Subcutaneous adipose tissue (tissue), 4 donors: ENCODE results near the gene PLXNB1. TPM values are rescaled to one million over a fixed set of nuclear protein-coding genes. Genes with fewer than 3 reads are reported as not detected.

ENCODE experiments used
- total RNA-seq, 4 donors: library from RNA; depleted of rRNA; stranded (reverse); fragments of >200 nt; gene quantifications; one replicate each; pipeline ENCODE4 v1.1.0, GENCODE V29; 2016
- TF ChIP-seq, protein P1 (sequence below): fragments of 450-650 bp; IDR thresholded peaks from one replicate; pipeline ENCODE4 v1.5.1; 2016; ENCODE audit warnings: low read depth, mild to moderate bottlenecking, control low read depth, antibody characterized with exemption, moderate library complexity

The PLXNB1 gene
- total RNA-seq, 4 donors from 2014 or later = 33.8 to 74.0 (median 53.2) TPM

DNA sequence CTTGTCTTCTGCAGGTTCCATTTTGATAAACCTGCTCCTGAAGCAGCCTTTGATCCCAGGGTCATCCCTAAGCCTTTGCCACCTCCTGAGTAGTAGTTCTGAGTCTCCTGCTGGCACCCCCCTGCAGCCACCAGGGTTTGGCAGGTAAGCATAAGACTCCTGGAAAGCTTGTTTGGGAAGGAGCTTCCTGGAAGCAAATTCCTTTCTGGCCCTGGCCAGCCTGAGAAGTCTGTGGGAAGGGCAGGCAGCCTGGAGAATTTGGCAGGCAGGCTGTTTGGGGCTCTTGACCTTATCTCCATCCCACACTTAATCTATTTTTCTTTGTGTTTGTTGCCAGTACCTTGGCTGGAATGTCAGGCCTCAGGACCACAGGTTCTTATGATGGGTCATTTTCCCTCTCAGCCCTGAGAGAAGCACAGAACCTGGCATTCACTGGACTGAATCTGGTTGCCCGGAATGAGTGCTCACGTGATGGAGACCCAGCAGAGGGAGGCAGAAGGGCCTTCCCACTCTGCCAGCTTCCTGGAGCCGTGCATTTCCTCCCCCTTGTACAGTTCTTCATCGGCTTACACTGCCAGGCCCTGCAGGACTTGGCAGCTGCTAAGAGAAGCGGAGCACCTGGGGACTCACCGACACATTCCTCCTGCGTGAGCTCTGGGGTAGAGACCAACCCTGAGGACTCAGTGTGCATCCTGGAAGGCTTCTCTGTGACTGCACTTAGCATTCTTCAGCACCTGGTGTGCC lies 30.1 kb upstream of the PLXNB1 start:
- TF ChIP-seq, protein P1, sequence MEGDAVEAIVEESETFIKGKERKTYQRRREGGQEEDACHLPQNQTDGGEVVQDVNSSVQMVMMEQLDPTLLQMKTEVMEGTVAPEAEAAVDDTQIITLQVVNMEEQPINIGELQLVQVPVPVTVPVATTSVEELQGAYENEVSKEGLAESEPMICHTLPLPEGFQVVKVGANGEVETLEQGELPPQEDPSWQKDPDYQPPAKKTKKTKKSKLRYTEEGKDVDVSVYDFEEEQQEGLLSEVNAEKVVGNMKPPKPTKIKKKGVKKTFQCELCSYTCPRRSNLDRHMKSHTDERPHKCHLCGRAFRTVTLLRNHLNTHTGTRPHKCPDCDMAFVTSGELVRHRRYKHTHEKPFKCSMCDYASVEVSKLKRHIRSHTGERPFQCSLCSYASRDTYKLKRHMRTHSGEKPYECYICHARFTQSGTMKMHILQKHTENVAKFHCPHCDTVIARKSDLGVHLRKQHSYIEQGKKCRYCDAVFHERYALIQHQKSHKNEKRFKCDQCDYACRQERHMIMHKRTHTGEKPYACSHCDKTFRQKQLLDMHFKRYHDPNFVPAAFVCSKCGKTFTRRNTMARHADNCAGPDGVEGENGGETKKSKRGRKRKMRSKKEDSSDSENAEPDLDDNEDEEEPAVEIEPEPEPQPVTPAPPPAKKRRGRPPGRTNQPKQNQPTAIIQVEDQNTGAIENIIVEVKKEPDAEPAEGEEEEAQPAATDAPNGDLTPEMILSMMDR = no peak

DNA sequence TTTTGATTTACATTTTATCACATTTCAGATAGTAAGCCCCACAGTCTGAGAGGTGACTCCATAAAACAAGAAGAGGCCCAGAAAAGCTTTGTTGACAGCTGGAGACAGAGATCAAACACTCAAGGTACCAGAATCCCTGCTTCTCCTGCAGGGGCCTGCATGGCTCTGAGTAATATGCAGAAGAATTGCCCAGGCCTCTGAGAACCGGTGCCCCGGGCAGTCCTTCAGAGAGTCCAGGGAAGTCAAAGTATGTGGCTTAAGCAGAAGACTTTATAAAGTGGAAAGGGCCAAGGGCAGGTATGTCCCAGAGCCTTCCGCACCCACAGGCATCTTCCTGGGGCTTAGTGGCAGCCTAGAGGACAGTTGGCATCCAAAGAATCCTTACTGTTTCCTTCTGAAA lies 29.4 kb upstream of the PLXNB1 start:
- TF ChIP-seq, protein P1 = no peak

DNA sequence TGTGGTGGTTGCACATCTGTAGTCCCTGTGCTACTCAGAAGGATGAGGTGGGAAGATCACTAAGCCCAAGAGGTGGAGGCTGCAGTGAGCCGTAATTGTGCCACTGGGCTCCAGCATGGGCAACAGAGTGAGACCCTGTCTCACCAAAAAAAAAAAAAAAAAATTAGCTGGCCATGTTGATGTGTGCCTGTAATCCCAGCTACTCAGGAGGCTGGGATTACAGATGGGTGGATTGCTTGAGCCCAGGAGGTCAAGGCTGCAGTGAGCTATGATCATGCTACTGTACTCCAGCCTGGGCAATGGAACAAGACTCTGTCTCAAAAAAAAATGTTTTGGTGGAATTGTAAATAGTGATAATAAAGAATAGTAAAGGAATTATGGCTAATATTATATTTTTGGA lies 26.6 kb upstream of the PLXNB1 start:
- TF ChIP-seq, protein P1 = no peak

DNA sequence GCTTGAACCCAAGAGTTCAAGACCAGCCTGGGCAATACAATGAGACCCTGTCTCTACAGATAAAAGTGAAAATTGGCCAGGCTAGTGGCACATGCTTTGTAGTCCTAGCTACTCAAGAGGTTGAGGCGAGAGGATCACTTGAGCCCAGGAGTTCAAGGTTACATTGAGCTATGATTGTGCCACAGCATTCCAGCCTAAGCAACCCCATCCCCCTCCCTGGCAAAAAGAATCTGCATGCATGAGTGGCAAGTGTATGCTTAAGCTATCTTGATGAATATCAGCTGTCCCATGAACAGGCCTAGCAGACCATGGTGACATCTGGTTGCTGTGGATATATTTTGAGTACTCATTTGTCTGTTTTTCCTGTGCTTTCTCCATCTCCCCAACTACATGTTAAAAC lies 21.4 kb upstream of the PLXNB1 start:
- TF ChIP-seq, protein P1 = no peak

DNA sequence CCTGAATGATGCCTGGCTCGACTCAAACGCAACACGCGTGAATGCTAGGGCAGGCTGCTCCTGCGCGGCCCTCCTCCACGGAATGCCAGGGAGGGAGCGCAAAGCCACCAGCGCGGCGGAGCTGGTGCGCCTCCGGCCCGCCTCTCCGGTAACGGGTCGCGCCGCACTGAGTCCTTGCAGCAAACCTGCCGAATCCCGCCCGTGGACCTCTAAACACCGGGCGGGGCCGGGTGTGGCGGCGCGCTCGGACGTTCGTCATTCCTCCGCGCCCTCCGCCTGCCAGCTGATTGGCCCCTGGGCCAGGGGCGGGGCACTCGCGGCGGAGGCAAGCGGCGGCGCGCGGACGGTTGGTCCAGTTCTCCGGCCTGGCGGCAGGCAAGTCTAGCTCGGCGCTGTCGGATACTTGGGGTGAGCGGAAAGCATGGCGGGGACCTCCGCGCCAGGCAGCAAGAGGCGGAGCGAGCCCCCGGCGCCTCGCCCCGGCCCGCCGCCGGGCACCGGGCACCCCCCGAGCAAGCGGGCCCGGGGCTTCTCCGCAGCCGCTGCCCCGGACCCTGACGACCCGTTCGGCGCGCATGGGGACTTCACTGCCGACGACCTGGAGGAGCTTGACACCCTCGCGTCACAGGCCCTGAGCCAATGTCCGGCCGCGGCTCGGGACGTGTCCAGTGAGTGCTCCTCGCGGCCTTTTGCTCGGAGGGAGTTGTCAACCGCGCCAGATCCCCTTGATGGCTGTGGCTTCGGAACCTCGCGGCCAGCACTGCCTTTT lies 16.7 kb upstream of the PLXNB1 start, which contains the start of gene ATRIP:
Gene ATRIP, plus strand, starts transcription at position 313 of the 769 bp plus-strand sequence. Its CDS starts 109 bp downstream, at position 422.
- TF ChIP-seq, protein P1 = no peak

DNA sequence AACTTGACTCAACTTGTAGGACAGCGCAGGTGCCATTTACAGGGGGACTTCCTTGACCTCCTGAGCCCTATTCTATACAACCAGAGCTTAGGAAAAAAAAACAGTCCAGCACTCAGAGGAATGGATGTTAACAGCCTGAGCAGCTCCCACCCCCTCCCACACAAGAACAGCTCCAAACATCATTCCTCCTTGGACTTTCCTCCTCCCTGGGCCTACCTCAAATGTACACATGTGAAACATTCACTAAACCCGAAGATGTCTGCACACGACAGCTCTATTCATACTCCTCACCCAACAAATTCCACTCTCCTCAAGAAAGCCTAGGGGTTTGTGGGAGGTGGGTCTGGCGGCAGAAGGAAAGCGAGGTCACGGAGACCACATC lies 16.1 kb upstream of the PLXNB1 start:
- TF ChIP-seq, protein P1 = no peak

DNA sequence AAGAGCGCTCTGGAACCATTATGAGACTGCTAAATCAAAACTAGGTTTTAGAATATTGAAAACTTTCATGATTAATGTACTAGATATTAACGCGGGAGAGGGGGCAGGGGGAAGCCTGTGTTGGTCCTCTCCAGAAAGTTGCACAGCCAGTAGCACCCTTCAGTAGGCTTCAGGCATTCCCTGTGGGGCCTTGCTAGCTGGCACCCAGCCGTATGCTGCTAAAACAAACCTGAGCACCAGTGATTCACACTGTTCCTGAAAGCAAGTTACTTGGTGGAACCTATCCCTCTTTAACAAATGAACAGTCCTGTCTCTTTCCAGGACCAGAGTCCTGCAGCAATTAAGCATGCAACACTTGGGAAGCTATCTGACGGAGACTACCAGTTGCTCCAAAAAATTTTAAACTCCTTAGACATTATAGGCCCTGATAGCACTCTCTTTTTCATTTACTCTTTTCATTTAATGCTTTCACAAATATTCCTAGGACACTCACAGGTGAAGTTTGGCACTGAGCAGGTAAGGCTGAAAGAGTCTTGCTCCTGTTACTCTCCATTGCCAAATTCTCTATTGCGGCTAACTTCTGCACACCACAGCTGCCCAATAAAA lies 15.5 kb upstream of the PLXNB1 start:
- TF ChIP-seq, protein P1 = no peak
